Fibroblast of lung (primary cell): ENCODE measurements around the gene PTPRS. TPM values are rescaled to one million over a fixed set of nuclear protein-coding genes. Genes with fewer than 3 reads are reported as not detected.
"Not testable (repeated sequence)": the region's sequence is repeated elsewhere in the genome, so short reads cannot be mapped to it uniquely, and the experiment has no call there.

ENCODE experiments used
- DNase-seq, 2 donors: peaks; one replicate each; pipeline versions ENCODE4 v3.0.0 to v3.0.0-alpha.2; 2010; ENCODE audit warnings: low read depth in 2 of 2
- H2AFZ ChIP-seq: 2 replicates; pipeline ENCODE4 v1.5.1; 2012; ENCODE audit warnings: low read length, control low read depth, inconsistent platforms
- H3K27ac ChIP-seq: 2 replicates; pipeline ENCODE4 v1.5.1; 2011; ENCODE audit warnings: low read length, control low read depth; ENCODE audit not compliant: insufficient read depth
- H3K27me3 ChIP-seq: 2 replicates; pipeline ENCODE4 v1.5.1; 2011; ENCODE audit warnings: mild to moderate bottlenecking, low read length; ENCODE audit not compliant: control insufficient read depth, insufficient read depth
- H3K36me3 ChIP-seq: 2 replicates; pipeline ENCODE4 v1.5.1; 2011; ENCODE audit warnings: low read length; ENCODE audit not compliant: control insufficient read depth, insufficient read depth
- H3K4me1 ChIP-seq: 2 replicates; pipeline ENCODE4 v1.5.1; 2011; ENCODE audit warnings: low read length; ENCODE audit not compliant: control insufficient read depth, insufficient read depth; ENCODE audit errors: extremely low read depth
- H3K4me2 ChIP-seq: 2 replicates; pipeline ENCODE4 v1.5.1; 2011; ENCODE audit warnings: low read length, control low read depth; ENCODE audit not compliant: insufficient read depth; ENCODE audit errors: extremely low read depth
- H3K4me3 ChIP-seq, 4 experiments: fragments of 200-600 bp in 1 of 4; sonication (generic) in 1 of 4; replicated peaks in 1 of 4; 2 replicates each; pipeline ENCODE4 v1.5.1; 2011 to 2016; ENCODE audit warnings: low read length in 4 of 4, low read depth in 3 of 4, mild to moderate bottlenecking in 3 of 4, control low read depth in 2 of 4, inconsistent platforms in 1 of 4, mixed read lengths in 1 of 4; ENCODE audit not compliant: insufficient read depth in 1 of 4; ENCODE audit errors: control extremely low read depth in 1 of 4
- H3K79me2 ChIP-seq: 2 replicates; pipeline ENCODE4 v1.5.1; 2012; ENCODE audit warnings: mild to moderate bottlenecking, low read length, inconsistent platforms; ENCODE audit not compliant: control insufficient read depth, insufficient read depth
- H3K9ac ChIP-seq: 2 replicates; pipeline ENCODE4 v1.5.1; 2011; ENCODE audit warnings: mild to moderate bottlenecking, low read length, control low read depth; ENCODE audit not compliant: insufficient read depth
- H3K9me3 ChIP-seq: 2 replicates; pipeline ENCODE4 v1.5.1; 2012; ENCODE audit warnings: low read depth, low read length; ENCODE audit not compliant: control insufficient read depth, insufficient read depth
- H4K20me1 ChIP-seq: 2 replicates; pipeline ENCODE4 v1.5.1; 2011; ENCODE audit warnings: low read length; ENCODE audit not compliant: control insufficient read depth, insufficient read depth; ENCODE audit errors: extremely low read depth
- EZH2 ChIP-seq: IDR thresholded peaks from 2 replicates; pipeline ENCODE4 v1.5.1; 2012; ENCODE audit warnings: low read length, control low read depth, mild to moderate bottlenecking; ENCODE audit errors: missing control alignments
- polyA plus RNA-seq, 2 donors: library from polyadenylated mRNA; depleted of rRNA in 1 of 2; stranded (reverse) in 1 of 2; unstranded in 1 of 2; fragments of >200 nt; gene quantifications; 2 replicates each; pipeline ENCODE4 v1.2.1, GENCODE V29; 2011 to 2012; ENCODE audit warnings: missing spikeins in 1 of 2
- total RNA-seq: library from RNA; depleted of rRNA; stranded (reverse); fragments of >200 nt; gene quantifications from 2 replicates; pipeline ENCODE4 v1.2.1, GENCODE V29; 2014
- TF ChIP-seq, protein P1 (sequence below), 2 donors: IDR thresholded peaks in 1 of 2; conservative IDR thresholded peaks in 1 of 2; 1 replicate in 1 of 2; 2 replicates in 1 of 2; pipeline ENCODE4 v1.5.1; 2011 to 2012; ENCODE audit warnings: low read length in 2 of 2, control low read depth in 1 of 2, inconsistent platforms in 1 of 2, low read depth in 1 of 2, mild to moderate bottlenecking in 1 of 2

The PTPRS gene
- total and polyA plus RNA-seq, 2 donors (not counting 1 experiment from before 2014, with no cell fraction given): 27.9 to 136 TPM

DNA sequence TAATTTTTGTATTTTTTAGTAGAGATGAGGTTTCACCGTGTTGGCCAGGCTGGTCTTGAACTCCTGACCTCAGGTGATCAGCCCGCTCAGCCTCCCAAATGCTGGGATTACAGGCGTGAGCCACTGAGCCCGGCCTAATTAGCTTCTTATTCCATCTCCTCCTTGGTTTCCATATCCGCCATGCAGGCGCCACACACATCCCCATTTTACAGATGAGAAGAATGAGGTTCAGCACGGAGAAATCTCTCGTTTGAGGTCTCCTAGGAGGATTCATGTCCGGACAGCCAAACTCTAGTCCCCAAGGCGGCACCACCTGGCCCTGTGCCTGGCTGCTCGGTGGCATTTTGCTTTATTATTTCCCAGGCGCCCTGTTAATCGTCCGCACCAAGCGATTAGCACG lies 46.2 kb upstream of the PTPRS start:
- Histone ChIP-seq H3K9ac (no peak overlapping the region), H2AFZ (no peak overlapping the region), H3K4me3 (no peak overlapping the region), H3K79me2 (no peaks in the 10 kb centered on the region), H3K27me3 (no peaks in the 10 kb centered on the region), H3K4me1 (no peaks in the 10 kb centered on the region), H3K4me2 (no peak overlapping the region), H4K20me1 (no peaks in the 10 kb centered on the region), H3K27ac (no peak overlapping the region), H3K36me3 (no peaks in the 10 kb centered on the region), H3K9me3 (no peaks in the 10 kb centered on the region)
- DNase-seq: no peak
- TF ChIP-seq, protein P1, sequence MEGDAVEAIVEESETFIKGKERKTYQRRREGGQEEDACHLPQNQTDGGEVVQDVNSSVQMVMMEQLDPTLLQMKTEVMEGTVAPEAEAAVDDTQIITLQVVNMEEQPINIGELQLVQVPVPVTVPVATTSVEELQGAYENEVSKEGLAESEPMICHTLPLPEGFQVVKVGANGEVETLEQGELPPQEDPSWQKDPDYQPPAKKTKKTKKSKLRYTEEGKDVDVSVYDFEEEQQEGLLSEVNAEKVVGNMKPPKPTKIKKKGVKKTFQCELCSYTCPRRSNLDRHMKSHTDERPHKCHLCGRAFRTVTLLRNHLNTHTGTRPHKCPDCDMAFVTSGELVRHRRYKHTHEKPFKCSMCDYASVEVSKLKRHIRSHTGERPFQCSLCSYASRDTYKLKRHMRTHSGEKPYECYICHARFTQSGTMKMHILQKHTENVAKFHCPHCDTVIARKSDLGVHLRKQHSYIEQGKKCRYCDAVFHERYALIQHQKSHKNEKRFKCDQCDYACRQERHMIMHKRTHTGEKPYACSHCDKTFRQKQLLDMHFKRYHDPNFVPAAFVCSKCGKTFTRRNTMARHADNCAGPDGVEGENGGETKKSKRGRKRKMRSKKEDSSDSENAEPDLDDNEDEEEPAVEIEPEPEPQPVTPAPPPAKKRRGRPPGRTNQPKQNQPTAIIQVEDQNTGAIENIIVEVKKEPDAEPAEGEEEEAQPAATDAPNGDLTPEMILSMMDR (conservative IDR thresholded peaks at IDR 0.05 in 1 of 2, IDR thresholded peaks at IDR 0.05 in 1 of 2; ENCODE audit: low read depth in 1 of 2, low read length in 2 of 2): no peak
- no peak for TF ChIP-seq EZH2

DNA sequence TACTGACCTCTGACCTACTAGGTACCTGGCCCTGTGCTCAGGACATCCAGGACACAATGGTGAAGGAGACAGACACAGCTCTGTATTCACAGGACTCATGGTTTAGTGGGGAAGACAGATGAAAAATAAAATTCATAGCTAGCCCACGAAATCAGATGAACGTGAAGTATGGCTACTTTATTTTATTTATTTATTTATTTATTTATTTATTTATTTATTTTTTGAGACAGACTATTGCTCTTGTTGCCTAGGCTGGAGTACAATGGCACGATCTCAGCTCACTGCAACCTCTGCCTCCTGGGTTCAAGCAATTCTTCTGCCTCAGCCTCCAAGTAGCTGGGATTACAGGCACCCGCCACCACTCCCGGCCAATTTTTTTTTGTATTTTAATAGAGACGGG lies 40.6 kb upstream of the PTPRS start:
- DNase-seq, H3K27me3 ChIP-seq, H3K79me2 ChIP-seq, H3K4me2 ChIP-seq, H2AFZ ChIP-seq, H3K36me3 ChIP-seq, H3K9ac ChIP-seq, H3K4me1 ChIP-seq, H4K20me1 ChIP-seq, H3K9me3 ChIP-seq, H3K27ac ChIP-seq, H3K4me3 ChIP-seq: not testable (repeated sequence)

DNA sequence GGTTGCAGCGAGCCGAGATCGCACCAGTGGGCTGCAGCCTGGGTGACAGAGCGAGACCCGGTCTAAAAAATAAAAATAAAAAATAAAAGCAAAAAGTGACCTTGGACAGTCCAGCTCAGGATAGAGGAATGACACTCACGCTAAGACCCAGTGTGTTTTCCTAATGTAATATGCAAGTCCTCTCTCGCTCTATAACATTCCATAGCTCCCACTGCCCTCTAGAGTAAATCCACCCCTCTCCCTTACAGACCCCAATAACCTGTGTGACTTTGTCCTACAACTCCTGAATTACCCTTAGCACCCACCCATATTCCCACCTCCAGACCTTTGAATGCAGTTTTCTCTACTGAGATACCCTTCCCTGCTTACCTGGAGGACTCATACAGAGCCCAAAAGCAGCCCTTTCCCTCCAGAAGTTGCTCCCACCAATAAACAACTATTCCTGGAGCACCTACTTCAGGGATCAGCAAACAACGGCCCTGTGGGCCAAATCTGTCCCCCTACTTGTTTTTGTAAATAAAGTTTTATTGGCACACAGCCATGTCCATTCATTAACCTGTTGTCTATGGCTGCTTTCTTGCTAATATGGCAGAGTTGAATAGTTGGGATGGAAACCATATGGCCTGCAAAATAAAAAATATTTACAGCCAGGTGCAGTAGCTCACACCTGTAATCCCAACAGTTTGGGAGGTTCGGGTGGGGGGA lies 39.8 kb upstream of the PTPRS start:
- no peak overlapping the region for H3K4me2 ChIP-seq
- no peak overlapping the region for H3K27ac ChIP-seq
- no peak for DNase-seq
- no peaks in the 10 kb centered on the region for H3K4me1 ChIP-seq
- no peaks in the 10 kb centered on the region for H3K27me3 ChIP-seq
- no peak overlapping the region for H3K9ac ChIP-seq
- TF ChIP-seq, protein P1 (conservative IDR thresholded peaks at IDR 0.05 in 1 of 2, IDR thresholded peaks at IDR 0.05 in 1 of 2; ENCODE audit: low read depth in 1 of 2, low read length in 2 of 2): no peak
- no peak for TF ChIP-seq EZH2
- H3K4me3 ChIP-seq: no peak overlapping the region
- H3K79me2 ChIP-seq: no peaks in the 10 kb centered on the region
- no peaks in the 10 kb centered on the region for H3K9me3 ChIP-seq
- H2AFZ ChIP-seq: no peak overlapping the region
- H3K36me3 ChIP-seq: no peaks in the 10 kb centered on the region
- H4K20me1 ChIP-seq: no peaks in the 10 kb centered on the region
